ENCODE measurements around the gene SUSD1. TPM values are rescaled to one million over a fixed set of nuclear protein-coding genes. Genes with fewer than 3 reads are reported as not detected.

Gene SUSD1
- total RNA-seq, 1 experiment from 2014 or later: 7.9 TPM

- Histone ChIP-seq H3K4me2 (ENCODE audit: low read length) (no peak overlapping the region), H3K4me1 (ENCODE audit: control insufficient read depth in 1 of 2, insufficient read depth in 2 of 2, low read length in 2 of 2) (no peaks in the 10 kb centered on the region), H3K27ac (ENCODE audit: low read depth, low read length) (no peak overlapping the region), H3K79me2 (ENCODE audit: insufficient read depth, low read length) (no peaks in the 10 kb centered on the region), H3K36me3 (ENCODE audit: control insufficient read depth in 1 of 2, insufficient read depth in 2 of 2, low read length in 2 of 2) (no peaks in the 10 kb centered on the region), H3K4me3 (replicated peaks in 1 of 2; ENCODE audit: low read depth in 1 of 2, low read length in 2 of 2) (no peak overlapping the region), H3K9me3 (ENCODE audit: control insufficient read depth in 1 of 2, insufficient read depth in 1 of 2, low read depth in 1 of 2, low read length in 2 of 2) (peaks cover 4 to 5% of the 10 kb centered on the region in 2 experiments; a peak in 2 of 4 replicates), H3K9ac (ENCODE audit: low read length) (no peak overlapping the region), H3K27me3 (ENCODE audit: insufficient read depth, low read length) (no peaks in the 10 kb centered on the region), H4K20me1 (ENCODE audit: insufficient read depth) (no peaks in the 10 kb centered on the region), H3K9me2 (ENCODE audit: insufficient read depth) (no peaks in the 10 kb centered on the region; the same call in 1 of the 2 replicates), H2AFZ (ENCODE audit: low read depth, low read length, poor library complexity, severe bottlenecking) (no peak overlapping the region)
- DNase-seq (ENCODE audit: low read depth, low spot score) (no peak), ATAC-seq (no peak)
- ChIA-PET POLR2A (no interaction called here), RAD21 (ENCODE audit: low non-redundant PET in 1 of 2, low total read pairs in 2 of 2, uncharacterized antibody in 2 of 2, unreplicated experiment in 2 of 2) (no interaction called here), CTCF (interaction anchor here (1.2 kb wide), 1 partner anchor 33 kb away, joined by 3 read pairs; no protein-coding TSS in a partner anchor)
- no TSS peak for BruUV-seq (replicated peaks)
- intact Hi-C loops (cut with micrococcal nuclease): no loop called here
- TF ChIP-seq FOSL1 (IDR thresholded peaks at IDR 0.05; ENCODE audit: low read depth) (no peak), POLR2A (IDR thresholded peaks at IDR 0.05; ENCODE audit: borderline replicate concordance, extremely low read depth, insufficient read depth, insufficient read length) (no peak), CEBPB (IDR thresholded peaks at IDR 0.05; ENCODE audit: low read depth) (no peak), EZH2phosphoT487 (IDR thresholded peaks at IDR 0.05; ENCODE audit: borderline replicate concordance) (no peak), POLR2AphosphoS5 (IDR thresholded peaks at IDR 0.05; ENCODE audit: low read depth, low read length) (no peak), CTCF (IDR thresholded peaks at IDR 0.05 in 2 of 3, conservative IDR thresholded peaks at IDR 0.05 in 1 of 3; ENCODE audit: borderline replicate concordance in 1 of 3, insufficient read depth in 1 of 3, low read depth in 2 of 3, low read length in 2 of 3) (no peak), EGR1 (IDR thresholded peaks at IDR 0.05; ENCODE audit: low read depth) (no peak), REST (IDR thresholded peaks at IDR 0.05; ENCODE audit: low read depth) (no peak), SP1 (IDR thresholded peaks at IDR 0.05; ENCODE audit: low read depth) (no peak), RAD21 (IDR thresholded peaks at IDR 0.05; ENCODE audit: low read depth) (no peak), ATF3 (IDR thresholded peaks at IDR 0.05) (no peak), JUND (IDR thresholded peaks at IDR 0.05) (no peak), MAX (IDR thresholded peaks at IDR 0.05) (no peak), ELF1 (IDR thresholded peaks at IDR 0.05; ENCODE audit: borderline replicate concordance, low read depth) (no peak), ZFX (IDR thresholded peaks at IDR 0.05) (no peak), SIN3A (IDR thresholded peaks at IDR 0.05; ENCODE audit: low read depth) (no peak), SRF (IDR thresholded peaks at IDR 0.05; ENCODE audit: low read depth) (no peak)
- TF ChIP-seq, protein P1, sequence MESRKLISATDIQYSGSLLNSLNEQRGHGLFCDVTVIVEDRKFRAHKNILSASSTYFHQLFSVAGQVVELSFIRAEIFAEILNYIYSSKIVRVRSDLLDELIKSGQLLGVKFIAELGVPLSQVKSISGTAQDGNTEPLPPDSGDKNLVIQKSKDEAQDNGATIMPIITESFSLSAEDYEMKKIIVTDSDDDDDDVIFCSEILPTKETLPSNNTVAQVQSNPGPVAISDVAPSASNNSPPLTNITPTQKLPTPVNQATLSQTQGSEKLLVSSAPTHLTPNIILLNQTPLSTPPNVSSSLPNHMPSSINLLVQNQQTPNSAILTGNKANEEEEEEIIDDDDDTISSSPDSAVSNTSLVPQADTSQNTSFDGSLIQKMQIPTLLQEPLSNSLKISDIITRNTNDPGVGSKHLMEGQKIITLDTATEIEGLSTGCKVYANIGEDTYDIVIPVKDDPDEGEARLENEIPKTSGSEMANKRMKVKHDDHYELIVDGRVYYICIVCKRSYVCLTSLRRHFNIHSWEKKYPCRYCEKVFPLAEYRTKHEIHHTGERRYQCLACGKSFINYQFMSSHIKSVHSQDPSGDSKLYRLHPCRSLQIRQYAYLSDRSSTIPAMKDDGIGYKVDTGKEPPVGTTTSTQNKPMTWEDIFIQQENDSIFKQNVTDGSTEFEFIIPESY (IDR thresholded peaks at IDR 0.05; ENCODE audit: extremely low read depth, insufficient replicate concordance, low read length): no peak
These were observed 44.8 kb downstream of the SUSD1 start for GRCh38 chr9:112130347-112130746.

Data from HCT116 (cell line).